ENCODE data around the gene GIT2. TPM values are rescaled to one million over a fixed set of nuclear protein-coding genes. Genes with fewer than 3 reads are reported as not detected.

Gene GIT2
- total and polyA plus RNA-seq, 3 donors from 2014 or later = 47.2 to 51.9 (median 47.2) TPM

DNA sequence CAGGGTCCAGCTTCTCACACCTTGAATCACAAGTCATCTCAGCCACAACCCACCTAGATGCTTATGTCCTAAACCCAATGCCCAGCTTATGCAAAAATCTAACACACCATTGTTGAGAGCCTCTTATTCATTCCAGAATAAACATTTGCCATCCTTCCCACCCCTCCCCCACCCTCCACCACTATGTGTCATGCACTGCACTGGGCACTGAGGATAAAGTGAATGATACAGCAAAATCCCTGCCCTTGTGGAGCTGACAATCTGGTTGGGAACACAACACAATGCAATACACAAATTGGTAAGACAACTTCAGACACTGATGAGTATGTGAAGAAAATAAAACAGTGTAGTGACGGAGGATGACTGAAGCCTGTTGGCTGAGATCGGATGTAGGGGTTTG lies 114.4 kb downstream of the GIT2 start:
- Histone ChIP-seq H3K27ac (no peak overlapping the region), H3K27me3 (no peaks in the 10 kb centered on the region), H3K36me3 (ENCODE audit: low read depth, missing control alignments) (no peaks in the 10 kb centered on the region), H3K9me3 (no peaks in the 10 kb centered on the region), H3K4me1 (peaks cover 4% of the 10 kb centered on the region), H3K4me3 (no peak overlapping the region)
- TF ChIP-seq, protein P1, sequence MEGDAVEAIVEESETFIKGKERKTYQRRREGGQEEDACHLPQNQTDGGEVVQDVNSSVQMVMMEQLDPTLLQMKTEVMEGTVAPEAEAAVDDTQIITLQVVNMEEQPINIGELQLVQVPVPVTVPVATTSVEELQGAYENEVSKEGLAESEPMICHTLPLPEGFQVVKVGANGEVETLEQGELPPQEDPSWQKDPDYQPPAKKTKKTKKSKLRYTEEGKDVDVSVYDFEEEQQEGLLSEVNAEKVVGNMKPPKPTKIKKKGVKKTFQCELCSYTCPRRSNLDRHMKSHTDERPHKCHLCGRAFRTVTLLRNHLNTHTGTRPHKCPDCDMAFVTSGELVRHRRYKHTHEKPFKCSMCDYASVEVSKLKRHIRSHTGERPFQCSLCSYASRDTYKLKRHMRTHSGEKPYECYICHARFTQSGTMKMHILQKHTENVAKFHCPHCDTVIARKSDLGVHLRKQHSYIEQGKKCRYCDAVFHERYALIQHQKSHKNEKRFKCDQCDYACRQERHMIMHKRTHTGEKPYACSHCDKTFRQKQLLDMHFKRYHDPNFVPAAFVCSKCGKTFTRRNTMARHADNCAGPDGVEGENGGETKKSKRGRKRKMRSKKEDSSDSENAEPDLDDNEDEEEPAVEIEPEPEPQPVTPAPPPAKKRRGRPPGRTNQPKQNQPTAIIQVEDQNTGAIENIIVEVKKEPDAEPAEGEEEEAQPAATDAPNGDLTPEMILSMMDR (IDR thresholded peaks at IDR 0.05) = no peak
- no peak for TF ChIP-seq POLR2A (IDR thresholded peaks at IDR 0.05)
- no peak for DNase-seq
- intact Hi-C loops (cut with DNase I; ENCODE audit: low total_unique reads) = no loop called here
- WGBS, 2 donors = 72 to 97% methylated on average over 2 of the region's 2 CpGs

DNA sequence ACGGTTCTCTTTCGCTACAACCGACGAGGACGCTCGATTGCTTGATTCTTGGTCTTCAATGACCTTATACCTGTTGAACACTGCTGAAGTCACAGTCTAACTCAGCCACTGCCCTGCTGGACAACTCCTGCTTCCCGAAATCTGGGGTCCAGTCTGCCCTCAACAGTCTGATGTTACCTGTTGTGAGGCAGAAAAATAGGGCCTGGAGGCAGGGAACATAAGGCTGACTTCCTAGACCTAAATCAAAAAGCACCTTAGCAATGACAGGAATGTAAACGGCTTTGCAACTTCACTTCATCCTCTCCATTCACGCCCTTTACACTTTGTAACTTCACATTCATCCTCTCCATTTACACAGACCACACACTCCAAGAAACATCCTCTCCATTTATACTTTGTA lies 115.2 kb downstream of the GIT2 start:
- WGBS, 2 donors = 2 to 5% methylated on average over 9 of the region's 9 CpGs
- no peak for DNase-seq
- Histone ChIP-seq H3K9me3 (no peaks in the 10 kb centered on the region), H3K4me1 (peaks cover 4% of the 10 kb centered on the region), H3K36me3 (ENCODE audit: low read depth, missing control alignments) (no peaks in the 10 kb centered on the region), H3K4me3 (peak overlapping the region; percentile 73 to 76), H3K27me3 (no peaks in the 10 kb centered on the region), H3K27ac (no peak overlapping the region)
- TF ChIP-seq, protein P1 (IDR thresholded peaks at IDR 0.05) = no peak
- no peak for TF ChIP-seq POLR2A (IDR thresholded peaks at IDR 0.05)
- intact Hi-C loops (cut with DNase I; ENCODE audit: low total_unique reads) = no loop called here

DNA sequence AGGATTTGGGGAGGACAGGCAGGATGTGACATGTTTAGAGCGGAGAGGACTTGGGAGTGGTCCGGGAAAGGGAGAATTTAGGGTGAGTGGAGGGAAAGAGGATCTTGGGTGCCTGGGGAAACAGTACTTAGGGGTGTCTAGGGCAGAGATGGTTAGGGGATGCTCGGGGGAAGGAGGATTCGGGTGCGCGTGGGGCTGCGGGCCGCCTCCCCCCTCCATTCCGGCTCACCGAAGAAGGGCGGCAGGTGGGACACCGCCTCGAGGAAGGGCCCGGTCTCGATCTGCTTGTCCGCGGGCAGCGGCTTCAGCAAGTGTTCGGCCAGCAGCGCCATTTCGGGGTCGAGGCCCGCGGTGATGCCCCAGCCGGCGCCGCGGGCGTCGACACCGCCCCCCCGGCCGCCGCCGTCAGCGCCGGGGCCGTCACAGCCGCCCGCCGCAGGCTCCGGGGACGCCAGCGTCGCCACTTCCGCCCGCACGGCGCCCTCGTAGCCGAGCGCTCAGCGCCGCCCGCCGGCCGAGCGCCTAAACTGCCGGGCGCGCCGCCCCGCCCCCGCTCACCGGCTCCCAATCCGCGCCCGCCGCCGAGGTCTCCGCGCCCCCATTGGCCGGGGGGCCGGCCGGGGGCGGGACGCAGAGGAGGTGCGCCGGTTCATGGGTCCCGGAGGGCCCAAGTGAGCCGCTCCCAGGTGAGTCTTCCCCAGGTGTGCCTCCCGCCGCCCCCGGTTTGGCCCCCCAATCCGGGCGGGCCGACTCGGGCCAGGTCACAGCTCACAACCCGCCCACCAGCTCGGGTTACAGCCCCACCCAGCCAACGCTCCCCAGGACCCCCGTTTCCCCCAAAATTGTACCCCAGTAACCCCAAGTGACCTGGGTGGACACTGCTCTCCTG lies 115.9 kb downstream of the GIT2 start, which contains the start of gene GLTP:
Gene GLTP (minus strand): TSS at position 499 of the 889 bp plus-strand sequence. CDS start 167 bp downstream, at position 332.
- intact Hi-C loops (cut with DNase I; ENCODE audit: low total_unique reads) = no loop called here
- DNase-seq = peak; percentile 82
- H3K27ac ChIP-seq = peak within 1 kb of the TSS in 1 of 2 donors; percentile 53
- peak within 1 kb of the TSS; percentile 73 to 76 for H3K4me3 ChIP-seq
- peaks cover 4% of the 10 kb centered on the region for H3K4me1 ChIP-seq
- H3K27me3 ChIP-seq = no peaks in the 10 kb centered on the region
- WGBS, 2 donors = 0% methylated on average over 25 to 30 of the region's 92 CpGs
- no peaks in the 10 kb centered on the region for H3K36me3 ChIP-seq (ENCODE audit: low read depth, missing control alignments)
- TF ChIP-seq, protein P1 (IDR thresholded peaks at IDR 0.05) = peak; percentile 30 to 85 (median 38)
- TF ChIP-seq POLR2A (IDR thresholded peaks at IDR 0.05) = no peak
- no peaks in the 10 kb centered on the region for H3K9me3 ChIP-seq

Other genes starting within 250 kb of the GIT2 start
- 1 to 10 TPM; 1.3 to 3.0 TPM for gene TRPV4, start 163.0 kb downstream of the GIT2 start, total RNA-seq
- 2.2 TPM for gene TRPV4, start 163.0 kb downstream of the GIT2 start, polyA plus RNA-seq (ENCODE audit: insufficient read depth, low read depth, low replicate concordance)
- 10 to 100 TPM; 20.0 to 23.1 TPM for gene GLTP, start 115.8 kb downstream of the GIT2 start, total RNA-seq
- gene GLTP, start 115.8 kb downstream of the GIT2 start, polyA plus RNA-seq (ENCODE audit: insufficient read depth, low read depth, low replicate concordance) = 27.1 TPM
- gene TCHP, start 96.1 kb downstream of the GIT2 start, total RNA-seq = 10 to 100 TPM; 38.0 to 59.4 TPM
- 23.2 TPM for gene TCHP, start 96.1 kb downstream of the GIT2 start, polyA plus RNA-seq (ENCODE audit: insufficient read depth, low read depth, low replicate concordance)
- 100 to 1,000 TPM; 129 to 165 TPM for gene ANKRD13A, start 3.1 kb upstream of the GIT2 start, total RNA-seq
- 156 TPM for gene ANKRD13A, start 3.1 kb upstream of the GIT2 start, polyA plus RNA-seq (ENCODE audit: insufficient read depth, low read depth, low replicate concordance)
- 10 to 100 TPM; 28.3 to 32.8 TPM for gene C12orf76, start 52.2 kb upstream of the GIT2 start, total RNA-seq
- 28.7 TPM for gene C12orf76, start 52.2 kb upstream of the GIT2 start, polyA plus RNA-seq (ENCODE audit: insufficient read depth, low read depth, low replicate concordance)
- gene IFT81, start 128.0 kb upstream of the GIT2 start, total RNA-seq = 10 to 100 TPM; 26.7 to 43.4 TPM
- 20.1 TPM for gene IFT81, start 128.0 kb upstream of the GIT2 start, polyA plus RNA-seq (ENCODE audit: insufficient read depth, low read depth, low replicate concordance)